HG02840 (cell line): Measurements from ENCODE around the gene KIF24.
"Not testable (repeated sequence)": the region's sequence is repeated elsewhere in the genome, so short reads cannot be mapped to it uniquely, and the experiment has no call there.

Experiments used
- ATAC-seq: cut with Tn5 transposase; IDR thresholded peaks from one replicate; pipeline ENCODE4 v1.9.1; 2021; ENCODE audit warnings: mild to moderate bottlenecking, moderate library complexity, moderate number of reproducible peaks; ENCODE audit not compliant: unreplicated experiment, low FRiP score

KIF24 gene, protein sequence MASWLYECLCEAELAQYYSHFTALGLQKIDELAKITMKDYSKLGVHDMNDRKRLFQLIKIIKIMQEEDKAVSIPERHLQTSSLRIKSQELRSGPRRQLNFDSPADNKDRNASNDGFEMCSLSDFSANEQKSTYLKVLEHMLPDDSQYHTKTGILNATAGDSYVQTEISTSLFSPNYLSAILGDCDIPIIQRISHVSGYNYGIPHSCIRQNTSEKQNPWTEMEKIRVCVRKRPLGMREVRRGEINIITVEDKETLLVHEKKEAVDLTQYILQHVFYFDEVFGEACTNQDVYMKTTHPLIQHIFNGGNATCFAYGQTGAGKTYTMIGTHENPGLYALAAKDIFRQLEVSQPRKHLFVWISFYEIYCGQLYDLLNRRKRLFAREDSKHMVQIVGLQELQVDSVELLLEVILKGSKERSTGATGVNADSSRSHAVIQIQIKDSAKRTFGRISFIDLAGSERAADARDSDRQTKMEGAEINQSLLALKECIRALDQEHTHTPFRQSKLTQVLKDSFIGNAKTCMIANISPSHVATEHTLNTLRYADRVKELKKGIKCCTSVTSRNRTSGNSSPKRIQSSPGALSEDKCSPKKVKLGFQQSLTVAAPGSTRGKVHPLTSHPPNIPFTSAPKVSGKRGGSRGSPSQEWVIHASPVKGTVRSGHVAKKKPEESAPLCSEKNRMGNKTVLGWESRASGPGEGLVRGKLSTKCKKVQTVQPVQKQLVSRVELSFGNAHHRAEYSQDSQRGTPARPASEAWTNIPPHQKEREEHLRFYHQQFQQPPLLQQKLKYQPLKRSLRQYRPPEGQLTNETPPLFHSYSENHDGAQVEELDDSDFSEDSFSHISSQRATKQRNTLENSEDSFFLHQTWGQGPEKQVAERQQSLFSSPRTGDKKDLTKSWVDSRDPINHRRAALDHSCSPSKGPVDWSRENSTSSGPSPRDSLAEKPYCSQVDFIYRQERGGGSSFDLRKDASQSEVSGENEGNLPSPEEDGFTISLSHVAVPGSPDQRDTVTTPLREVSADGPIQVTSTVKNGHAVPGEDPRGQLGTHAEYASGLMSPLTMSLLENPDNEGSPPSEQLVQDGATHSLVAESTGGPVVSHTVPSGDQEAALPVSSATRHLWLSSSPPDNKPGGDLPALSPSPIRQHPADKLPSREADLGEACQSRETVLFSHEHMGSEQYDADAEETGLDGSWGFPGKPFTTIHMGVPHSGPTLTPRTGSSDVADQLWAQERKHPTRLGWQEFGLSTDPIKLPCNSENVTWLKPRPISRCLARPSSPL (N-terminal part only)

DNA sequence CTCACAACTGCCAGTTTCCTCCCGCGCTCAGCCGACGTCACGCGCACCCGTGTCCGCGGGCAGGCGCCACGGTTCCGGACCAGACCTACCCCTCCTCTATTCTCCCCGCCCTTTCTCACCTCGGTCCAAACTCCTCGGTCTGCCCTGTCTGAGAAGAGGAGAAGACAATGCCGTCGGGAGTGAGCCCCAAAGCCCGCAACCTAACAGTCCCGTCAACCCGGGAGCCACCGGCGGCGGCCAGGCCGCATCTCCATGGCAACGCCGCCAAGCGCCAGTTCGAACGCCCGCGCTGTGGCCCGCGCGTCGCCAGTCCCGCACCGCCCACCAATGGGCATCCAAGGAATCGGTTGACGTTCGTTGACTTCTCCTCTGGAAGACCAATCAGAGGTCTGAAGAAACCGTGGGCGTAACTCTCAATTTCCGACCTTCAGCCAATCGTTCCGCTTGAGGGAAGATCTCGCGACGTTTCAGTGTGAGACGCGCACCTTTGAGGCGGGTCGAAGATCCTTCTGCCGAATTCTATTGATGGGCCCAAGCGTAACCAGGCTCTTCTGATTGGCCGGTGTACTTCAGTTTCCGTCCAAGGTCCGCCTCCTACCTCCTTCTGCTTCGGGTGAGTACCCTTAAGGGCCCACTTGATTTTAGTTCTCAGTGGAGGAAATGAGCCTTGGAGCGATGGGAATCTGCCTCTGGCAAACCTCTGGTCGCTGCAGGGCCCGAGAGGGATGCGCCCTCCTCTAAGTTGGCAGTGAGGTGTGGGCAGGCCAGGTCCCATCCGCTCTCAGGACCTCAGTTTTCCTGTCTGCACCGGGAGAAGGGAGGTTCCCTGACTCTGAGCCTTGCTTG, at the start of gene KIF24, which contains the start of gene NUDT2:
Gene KIF24 (minus strand): TSS at position 282 of the 846 bp plus-strand sequence. CDS start 17,922 bp downstream, outside the sequence.
Gene NUDT2 (plus strand): TSS at position 583 of the 846 bp plus-strand sequence. CDS start 9,471 bp downstream, outside the sequence.
- ATAC-seq: peak; percentile 96

DNA sequence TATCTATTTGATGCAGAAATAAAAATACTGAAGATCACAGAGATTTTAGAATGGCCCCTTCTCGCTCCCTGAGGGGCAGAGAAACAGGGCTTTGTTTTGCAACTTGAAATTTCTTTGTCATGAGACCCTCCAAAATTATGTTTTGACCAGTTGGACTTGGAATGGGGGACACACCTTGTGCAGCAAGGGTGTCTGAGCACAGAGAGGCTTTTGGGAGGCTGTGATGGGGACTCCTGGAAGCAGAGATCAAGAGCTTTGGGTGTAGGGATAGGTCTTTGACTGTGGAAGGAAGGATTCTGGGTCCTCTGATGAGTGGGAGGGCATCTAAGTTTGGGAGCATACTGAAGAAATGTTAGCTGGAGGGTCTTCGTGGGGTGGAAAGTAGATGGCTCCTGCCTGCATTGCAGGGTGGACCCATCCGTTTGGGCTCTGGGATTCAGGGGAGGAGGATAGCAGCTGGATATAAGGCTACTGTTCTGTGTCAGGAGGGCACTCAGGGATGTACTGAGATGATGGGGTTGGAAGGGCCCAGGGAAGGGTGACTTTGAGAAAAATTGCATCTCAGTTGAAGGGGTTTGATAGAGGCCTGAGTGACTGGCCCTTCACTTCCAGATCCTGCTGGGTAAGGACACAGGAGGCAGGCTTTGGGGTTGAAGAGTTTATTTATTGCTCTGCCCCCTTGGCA, 49.5 kb upstream of the KIF24 start:
- no peak for ATAC-seq

DNA sequence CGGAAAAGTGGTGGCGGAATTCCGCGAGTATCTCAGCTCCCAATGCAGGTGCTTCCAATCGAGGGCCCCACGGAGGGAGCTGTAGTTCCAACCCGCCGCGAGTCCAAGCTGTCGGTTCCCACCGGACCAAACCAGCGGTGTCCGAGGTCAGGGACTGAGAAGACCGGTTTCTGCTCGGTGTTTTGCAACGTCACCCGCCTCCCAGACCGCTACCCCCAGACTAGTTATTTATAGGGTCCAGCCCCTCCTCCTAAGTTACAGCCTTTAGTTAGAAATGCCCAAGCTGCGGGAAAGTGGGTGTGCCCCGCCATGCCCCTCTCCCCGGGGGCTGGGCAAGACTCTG, 48.3 kb upstream of the KIF24 start:
- no peak for ATAC-seq

DNA sequence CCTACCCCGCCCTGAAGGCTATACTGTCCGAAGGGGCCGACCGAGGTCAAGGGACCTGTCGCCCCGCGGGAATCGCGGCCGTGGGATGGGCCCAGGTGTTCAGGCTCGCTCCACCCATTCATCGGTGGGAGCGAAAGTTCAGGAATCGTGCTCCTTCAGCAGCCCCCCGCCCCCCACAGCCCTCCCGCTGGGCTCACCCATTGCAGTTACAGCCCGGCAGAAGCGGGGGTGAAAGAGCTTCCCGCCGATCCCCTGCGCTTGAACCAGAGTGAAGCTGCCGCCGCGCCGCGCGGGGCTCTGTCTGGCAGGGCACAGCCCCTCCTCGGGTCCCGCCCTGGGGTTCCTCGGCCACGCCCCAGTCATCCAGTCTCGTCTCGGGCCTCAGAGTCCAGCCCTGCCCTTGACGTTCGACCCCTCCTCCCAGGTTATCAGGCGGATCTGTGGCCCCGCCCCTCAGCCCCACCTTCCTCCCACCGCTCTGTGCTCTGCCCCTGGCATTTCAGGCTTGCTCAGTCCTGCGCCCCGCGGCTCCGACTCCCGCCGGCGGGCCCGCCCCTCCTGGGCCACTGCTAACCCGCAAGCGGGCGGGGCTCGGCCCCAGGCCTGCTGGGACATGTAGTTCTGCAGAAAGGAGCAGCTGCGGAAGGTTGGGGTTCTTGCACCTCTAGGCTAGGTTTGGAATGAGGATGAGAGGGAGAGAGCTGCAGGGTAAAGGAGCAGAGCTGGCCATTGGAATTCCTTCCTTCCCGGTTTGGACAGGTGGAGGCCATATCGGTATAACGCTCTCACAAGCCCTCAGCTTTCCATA, 47.7 kb upstream of the KIF24 start, which contains the start of gene MYORG:
Gene MYORG (minus strand): TSS at position 303 of the 808 bp plus-strand sequence. CDS start 3,955 bp downstream, outside the sequence.
- peak; percentile 75 for ATAC-seq

DNA sequence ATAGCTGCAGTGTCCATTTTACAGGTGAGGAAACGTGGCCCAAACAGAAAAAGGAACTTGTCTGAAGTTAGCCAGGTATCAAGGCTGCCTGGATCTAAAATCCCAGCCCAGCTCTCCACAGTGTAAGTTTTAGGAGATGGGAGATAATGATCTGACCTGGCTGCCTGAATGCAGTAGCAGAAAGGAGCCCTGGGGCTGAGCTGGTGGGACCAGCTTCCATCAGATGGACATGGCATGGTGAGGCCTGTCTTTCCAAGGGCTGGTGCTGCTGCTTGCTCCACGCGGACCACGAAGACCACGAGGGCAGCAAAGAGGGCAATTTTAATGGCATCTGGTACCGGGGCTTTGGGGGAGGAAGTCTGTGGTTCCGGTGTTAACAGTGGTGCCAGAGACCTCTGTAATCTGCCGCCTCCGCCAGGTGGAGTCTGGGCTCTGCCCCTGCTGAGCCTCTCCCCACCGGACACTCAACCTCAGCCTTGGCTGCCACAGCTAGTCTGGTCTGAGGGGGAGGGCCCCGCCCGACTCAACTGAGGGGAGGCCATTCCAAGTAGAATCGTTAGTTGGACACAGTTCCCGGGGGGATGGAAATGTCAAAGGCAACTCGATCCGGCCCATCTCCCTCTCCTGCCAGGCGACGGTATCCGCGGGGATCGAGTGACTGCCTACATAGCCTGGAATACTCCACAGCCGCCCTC, 47.0 kb upstream of the KIF24 start:
- peak; percentile 18 for ATAC-seq

DNA sequence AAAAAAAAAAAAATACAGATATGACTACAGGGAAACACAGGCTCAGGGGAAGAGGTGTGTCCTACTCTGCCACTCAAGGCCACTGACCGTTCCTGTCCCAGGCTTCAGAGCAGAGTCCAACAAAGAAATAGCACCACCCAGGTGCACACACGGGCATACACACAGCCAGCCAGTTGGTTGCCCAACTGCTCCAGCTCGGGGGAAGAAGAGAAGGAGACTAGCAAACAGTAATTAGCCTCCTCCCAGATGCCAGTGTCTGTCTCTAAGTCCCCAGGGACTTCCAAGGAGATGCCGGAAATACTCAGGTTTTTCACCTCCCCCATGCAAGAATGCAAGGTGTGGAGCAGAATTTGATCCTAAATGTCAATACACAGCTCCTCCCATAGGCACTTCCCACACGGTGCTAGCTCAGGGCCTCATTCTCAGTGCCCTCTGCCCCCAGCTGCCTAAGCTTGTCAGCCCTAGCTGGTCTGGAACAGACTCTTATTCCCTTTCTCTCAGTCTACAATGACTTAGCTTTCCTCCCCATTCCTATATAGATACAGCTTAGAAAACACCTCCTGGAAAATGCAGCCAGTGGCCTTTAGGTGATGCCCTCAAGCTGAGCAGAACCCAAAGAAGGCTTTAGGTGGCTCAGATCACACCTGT, 46.0 kb upstream of the KIF24 start:
- ATAC-seq: no peak

DNA sequence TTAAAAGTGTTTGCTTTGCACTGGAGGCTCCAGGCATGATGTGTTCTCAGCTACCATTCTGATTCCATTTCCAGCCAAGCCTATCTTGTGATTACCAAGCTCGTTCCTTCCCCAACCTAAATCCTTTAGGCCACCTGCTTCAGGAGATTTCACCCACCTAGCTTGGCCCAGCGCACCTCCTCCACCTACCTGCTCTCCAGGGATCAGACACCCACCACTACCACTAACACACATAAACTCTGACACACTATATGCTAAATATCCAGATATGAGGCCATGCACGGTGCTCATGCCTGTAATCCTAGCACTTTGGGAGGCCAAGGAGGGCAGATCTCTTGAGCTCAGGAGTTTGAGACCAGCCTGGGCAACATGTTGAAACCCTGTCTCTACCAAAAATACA, 45.3 kb upstream of the KIF24 start:
- no peak for ATAC-seq

DNA sequence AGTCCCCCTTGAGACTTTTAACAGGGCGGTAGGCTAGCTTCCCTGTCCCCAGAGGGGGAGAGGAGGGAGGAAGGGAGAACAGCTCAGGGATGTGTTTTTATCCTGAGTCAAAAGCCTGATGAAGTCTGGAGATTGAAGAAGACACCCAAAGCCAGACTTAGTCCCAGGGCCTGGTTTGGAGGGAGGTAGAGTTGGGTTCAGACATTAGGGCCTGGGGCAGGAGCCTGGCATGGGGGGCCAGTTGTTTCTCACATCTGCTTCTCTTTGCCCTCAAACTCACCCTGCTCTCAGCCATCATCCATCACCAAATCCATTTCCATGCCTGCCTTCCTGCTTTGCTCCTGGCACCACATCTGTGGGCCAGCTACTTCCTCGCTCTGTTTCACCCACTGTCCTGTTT, 44.7 kb upstream of the KIF24 start:
- no peak for ATAC-seq

DNA sequence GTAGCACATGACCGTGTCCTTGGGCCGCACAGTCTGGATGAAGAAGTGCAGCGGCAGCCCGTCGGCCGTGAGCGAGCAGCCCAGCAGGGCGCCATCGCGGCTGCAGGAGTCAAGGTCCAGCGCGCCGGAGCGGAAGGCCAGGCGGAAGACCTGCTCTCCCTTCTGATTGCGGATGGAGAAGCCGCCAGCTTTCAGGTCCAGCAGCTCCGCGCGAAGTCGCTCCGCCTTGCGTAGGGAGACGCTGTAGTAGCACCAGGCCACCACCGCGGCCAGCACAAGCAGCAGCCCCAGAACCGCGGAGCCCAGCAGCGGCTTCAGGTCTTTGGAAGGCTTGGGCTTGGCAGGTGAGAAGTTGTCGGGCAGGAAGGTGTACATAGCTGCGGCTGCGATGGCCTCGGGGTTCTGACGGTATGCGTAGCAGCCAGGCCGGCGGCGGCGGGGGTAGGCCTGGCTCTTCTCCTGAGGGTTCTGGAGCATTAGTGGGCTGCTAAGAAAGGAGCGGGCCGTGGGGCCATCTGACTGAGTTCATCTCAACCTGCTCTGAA, 43.5 kb upstream of the KIF24 start:
- ATAC-seq: no peak

DNA sequence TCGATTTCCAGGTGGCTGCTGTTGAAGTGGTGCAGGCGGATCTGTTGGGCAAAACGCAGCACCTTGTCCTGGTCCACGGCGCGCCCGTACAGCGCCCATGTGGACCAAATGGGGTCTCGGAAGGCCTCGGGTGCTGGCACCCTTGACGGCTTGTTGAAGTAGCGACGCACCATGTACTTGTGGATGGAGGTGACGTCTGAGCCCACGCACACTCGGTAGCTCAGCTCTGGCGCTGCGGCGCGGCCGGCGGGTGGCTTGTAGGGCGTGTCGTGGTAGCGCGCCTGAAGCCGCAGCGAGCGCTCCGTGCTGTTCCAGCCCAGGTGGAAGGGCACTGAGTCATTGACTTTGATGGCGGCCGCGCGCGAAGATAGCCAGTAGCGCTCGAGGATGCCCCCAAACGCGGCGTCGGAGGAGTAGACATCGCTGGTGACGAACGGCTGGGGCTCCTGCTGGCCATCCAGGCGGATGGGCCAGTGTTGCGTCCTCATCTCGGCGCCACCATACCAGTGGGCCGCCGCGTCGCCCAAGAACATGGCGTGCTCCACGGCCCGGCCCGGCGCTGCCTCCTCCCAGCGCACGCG, 42.9 kb upstream of the KIF24 start:
- ATAC-seq: no peak

DNA sequence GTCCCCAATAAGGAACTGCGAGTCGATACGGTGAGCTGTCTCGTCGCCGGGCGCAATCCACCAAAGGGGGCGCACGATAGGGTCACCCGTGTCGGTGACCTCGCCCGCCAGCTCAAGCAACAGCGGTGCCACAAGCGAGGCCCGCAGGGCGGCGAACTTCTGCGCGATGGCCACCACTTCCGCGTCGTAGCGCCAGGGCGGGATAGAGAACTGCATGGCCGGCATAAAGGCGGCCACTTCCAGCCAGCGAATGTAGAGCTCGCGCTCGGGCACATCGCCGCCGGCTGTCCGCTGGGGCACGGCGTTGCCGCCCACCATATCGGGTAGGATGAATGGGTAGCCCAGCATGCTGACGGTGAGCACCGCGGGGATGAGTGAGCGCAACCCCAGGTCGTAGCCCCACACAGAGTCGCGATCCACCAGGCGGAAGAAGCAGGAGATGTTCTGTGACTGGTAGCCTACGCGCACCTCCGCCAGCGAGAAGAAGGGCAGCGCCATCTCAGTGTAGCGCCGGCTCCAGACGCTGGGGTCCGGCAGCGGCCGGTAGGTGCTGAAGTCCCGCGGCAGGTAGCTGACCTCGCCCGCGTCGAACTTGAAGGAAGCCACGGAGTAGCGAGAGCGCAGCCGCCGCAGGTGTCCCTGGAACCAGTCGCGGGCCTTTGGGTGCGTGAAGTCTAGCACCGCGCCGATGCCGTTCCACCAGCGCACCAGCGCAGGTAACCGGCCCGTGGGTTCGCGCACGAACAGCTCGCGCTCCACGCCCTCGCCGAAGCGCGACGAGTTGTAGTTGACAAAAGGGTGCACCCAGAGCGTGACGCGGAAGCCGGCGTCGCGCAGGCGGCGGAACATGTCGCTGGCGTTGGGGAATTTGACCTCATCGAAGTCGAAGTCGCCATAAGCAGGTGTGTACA, 42.2 kb upstream of the KIF24 start:
- ATAC-seq: no peak

DNA sequence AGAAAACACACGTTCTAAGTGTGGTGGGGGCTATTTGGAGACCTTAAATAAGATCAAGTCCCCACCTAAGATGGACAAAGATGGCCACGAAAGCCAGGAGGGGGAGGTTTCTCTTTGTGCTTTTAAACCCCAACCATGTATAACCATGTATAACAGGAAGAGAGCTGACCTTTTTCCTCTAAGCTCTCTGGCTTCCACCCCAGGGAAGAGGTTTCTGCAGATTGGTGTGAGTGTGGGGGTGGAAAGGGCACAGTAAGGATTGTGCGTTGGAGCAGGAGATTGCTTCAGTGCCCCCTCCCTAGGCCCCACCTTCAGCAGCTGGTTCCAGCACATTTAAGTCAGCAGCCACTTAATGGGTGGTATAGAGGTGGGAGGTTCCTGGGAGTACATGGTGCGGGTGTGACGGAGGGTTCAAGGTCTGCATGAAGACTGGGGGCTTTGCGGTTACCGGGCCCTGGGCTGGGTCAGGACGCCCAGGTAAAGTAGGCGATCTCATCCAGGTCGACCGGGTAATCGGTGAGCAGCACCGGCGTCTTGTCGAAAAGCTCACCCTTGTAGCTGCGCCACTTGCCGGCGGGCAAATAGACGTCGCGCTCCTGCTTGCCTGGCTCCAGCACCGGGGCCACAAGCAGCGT, 41.4 kb upstream of the KIF24 start:
- ATAC-seq: no peak

DNA sequence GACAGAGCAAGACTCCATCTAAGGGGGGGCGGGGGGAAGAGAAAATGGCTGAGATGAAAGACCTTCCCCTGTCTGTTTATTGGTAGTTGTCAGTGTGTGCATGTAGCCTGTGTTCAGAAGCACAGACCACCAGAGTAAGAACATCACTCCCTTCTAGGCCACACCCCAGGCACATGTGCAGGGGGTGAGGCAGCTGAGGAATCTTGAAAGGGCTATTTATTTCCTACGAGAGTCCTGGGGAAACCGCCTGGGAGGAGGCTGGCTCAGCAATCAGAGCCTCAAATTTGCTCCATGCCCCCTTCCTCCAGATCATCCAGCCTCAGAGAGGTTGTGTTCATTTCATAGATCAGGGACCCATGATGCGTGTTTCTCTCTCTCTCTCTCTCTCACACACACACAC, 40.6 kb upstream of the KIF24 start:
- no peak for ATAC-seq

DNA sequence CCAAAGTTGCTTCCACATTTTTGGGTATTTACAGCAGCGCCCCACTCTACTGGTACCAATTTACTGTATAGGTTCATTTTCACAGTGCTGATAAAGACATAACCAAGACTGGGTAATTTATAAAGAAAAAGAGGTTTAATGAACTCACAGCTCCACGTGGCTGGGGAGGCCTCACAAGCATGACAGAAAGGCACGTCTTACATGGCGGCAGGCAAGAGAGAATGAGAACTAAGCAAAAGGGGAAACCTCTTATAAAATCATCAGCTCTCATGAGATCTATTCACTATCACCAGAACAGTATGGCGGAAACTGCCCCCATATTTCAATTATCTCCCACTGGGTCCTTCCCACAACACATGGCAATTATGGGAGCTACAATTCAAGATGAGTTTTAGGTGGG, 39.7 kb upstream of the KIF24 start:
- ATAC-seq: not testable (repeated sequence)
